K562 treated with DMSO at 1 percent for 48 hours (cell line): ENCODE measurements around the gene SMTNL1. TPM values are rescaled to one million over a fixed set of nuclear protein-coding genes. Genes with fewer than 3 reads are reported as not detected.

Experiments used
- total RNA-seq: library from RNA; unstranded; fragments of 300-600 nt; gene quantifications from 2 replicates; pipeline ENCODE4 v1.2.3, GENCODE V29; 2022; ENCODE audit warnings: low replicate concordance; ENCODE audit errors: extremely low read depth

The SMTNL1 gene, protein sequence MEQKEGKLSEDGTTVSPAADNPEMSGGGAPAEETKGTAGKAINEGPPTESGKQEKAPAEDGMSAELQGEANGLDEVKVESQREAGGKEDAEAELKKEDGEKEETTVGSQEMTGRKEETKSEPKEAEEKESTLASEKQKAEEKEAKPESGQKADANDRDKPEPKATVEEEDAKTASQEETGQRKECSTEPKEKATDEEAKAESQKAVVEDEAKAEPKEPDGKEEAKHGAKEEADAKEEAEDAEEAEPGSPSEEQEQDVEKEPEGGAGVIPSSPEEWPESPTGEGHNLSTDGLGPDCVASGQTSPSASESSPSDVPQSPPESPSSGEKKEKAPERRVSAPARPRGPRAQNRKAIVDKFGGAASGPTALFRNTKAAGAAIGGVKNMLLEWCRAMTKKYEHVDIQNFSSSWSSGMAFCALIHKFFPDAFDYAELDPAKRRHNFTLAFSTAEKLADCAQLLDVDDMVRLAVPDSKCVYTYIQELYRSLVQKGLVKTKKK
- not detected in 2 replicates for total RNA-seq

DNA sequence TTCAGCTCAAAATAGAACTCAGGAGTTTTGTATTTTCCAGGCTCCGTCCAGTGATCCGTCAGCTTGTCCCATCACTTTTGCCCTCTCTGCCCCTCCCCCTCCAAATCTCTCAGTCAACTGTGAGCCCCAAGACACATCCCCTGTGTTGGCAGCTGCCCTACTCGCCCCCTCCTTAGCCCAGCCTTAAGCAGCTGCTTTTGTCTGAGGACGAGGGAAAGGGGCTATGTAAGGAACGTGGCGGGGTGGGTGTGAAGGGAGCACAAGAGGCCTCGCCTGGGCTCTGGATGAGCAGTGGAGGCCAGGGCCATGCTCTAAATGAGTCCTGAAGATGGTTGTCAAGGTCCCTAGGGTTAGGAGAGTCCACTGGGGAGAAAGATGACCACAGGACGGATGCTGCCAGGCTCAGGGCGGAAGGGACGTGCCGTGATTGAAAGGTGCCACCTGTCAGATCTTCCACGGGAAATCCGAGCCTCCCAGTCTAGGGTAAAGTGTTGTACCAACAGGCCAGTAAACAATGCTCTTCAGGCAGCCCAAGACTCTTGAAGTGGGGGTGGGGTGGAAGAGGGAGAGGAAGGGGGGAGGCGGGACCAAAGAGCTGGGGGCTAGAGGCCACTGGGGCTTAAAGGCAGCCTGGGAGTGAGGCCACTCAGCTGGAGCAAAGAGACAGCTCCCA is at the start of gene SMTNL1:
SMTNL1 (plus strand) TSS at position 649 of the 673 bp plus-strand sequence. CDS start 5,048 bp downstream, outside the sequence.

DNA sequence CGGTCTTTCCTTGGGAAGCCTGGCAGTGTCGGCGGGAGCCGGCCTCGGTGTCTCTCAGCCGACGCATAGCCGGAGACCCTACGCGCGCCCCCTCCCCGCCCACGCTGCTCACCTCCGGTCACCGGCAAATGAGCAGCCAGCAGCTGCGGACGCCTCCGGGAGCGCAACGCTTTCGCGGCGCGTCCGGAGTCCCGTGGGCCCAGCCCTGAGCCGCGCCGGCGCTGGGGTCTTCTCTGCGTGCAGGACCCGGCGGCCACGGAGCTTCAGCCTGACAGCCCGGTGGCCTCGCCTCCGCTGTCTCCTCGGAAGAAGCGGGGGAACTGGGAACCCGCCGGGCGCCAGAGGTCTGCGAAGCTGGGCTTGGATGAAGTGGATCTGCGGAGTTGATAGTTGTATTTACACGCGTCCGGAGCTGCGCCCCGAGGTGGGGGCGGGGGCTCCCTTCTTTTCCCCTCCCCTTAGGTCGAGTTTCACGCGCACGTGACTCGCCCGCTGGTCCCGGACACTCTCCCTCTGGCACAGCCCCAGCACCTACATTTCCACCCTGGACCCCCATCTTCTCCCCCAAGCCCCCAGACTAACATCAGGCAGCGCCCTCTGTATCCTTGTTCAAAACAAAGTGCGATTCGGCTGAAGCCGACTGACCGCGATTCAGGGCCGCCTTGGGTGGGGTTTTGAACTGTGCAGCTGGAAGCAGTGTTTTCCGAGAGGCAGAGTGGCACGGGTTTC is 21.9 kb upstream of the SMTNL1 start, which contains the start of gene SLC43A1:
SLC43A1 (minus strand) TSS at position 371 of the 729 bp plus-strand sequence. CDS start 1,591 bp downstream, outside the sequence.

DNA sequence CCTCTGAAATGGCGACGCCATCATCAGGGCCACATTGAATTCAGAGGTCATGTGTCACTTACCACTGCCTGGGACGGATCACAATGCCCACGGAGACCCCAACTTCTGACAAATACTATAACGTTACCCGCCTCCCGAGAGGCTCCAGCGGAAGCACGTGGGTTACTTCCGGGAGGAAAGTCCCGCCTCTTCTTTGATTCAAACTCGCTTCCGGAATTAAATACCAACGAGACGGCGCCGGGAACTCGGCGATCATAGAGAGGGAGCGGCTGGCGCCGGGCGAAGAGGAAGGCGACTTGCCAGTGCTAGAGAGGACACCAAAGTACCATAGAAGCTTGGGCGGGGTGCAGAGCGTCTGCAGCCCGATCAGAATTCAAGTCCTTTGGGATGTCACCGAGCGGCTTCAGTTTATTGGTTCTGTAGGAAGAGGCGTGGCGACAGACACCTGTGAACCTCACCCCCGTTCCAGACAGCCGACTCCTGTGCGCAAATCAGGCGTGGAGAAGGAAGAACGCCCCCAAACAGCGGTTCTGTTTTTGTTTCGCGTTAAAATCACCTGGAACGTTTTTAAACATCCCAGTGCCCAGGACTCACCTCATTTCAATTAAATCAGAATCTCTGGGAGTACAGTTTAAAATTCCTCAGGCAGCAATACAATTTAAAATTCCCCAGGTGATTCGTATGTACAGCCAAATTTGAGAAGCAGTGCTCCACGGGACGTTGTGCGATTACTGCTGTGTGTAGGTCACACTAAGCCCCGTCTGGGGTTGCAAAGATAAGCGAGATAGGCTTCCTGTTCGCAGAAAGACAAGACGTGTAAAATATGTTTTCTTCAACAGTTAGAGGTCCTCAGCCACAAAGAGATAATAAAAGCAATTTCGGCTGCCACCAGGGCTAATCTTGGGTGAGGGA is 6.5 kb upstream of the SMTNL1 start, which contains the start of gene TIMM10:
TIMM10 (minus strand) TSS at position 159 of the 912 bp plus-strand sequence. CDS start 565 bp downstream, outside the sequence.

DNA sequence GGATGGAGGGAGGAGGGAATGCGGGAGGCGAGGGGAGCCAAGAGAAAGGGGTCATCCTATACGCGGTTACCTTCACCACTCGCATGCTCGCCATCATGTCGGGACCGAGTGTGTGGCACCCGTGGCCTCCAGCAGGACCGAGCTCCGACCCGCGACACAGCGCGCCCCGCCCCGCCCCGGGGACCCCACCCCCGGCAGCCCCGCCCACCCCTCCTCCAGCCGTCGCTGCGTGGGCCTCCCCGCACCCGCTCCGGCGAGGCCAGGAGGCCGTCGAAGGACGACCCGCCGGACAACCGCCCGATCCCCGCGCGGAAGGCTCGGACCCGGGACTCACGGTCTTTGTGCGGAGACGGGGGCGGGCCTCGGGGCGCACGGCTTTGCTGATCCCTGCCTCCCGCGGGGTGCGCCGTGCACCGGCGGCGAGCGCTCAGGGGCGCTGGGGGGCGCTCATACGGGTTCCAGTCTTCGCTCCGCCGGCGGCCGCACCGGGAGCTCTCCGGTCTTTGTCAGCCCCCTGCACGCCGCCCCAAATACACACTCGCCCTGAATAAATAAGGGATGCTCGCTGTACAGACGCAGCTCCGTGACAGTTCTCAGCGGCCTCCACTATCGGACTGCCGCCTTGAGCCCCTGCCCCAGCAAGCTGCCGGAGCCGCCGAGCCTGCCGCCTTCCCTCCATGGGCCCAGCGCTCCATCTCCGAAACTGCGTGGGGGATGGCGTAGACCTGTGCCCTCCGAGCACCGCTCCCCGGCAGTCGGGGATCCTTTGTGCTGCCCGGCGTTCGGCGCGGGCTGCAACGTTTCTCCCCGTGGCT is 30.3 kb downstream of the SMTNL1 start, which contains the start of gene UBE2L6:
UBE2L6 (minus strand) TSS at position 158 of the 815 bp plus-strand sequence; CDS start at position 97, 61 bp downstream.

DNA sequence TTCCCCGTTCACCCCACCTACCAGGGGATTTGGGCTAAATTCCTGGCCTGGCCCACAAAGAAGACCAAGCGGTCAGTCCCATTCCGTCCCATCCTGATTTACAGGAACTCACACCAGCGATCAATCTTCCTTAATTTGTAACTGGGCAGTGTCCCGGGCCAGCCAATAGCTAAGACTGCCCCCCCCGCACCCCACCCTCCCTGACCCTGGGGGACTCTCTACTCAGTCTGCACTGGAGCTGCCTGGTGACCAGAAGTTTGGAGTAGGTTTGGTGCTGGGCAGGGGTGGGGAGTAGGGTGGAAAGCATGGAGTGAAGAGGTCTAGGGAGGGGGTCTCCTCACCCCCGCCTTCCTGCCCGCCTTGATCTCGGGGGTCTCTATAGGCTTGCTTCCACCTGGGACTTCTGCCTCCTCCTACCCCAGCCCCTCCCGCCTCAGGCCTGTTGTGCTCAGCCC is 60.1 kb downstream of the SMTNL1 start, which contains the start of gene SERPING1:
SERPING1 (plus strand) TSS at position 225 of the 455 bp plus-strand sequence. CDS start 586 bp downstream, outside the sequence.

Other genes starting within 250 kb of the SMTNL1 start
- gene TNKS1BP1, start 212.6 kb upstream of the SMTNL1 start, total RNA-seq, result not detected in 2 replicates
- gene SSRP1, start 201.7 kb upstream of the SMTNL1 start, total RNA-seq, result not detected in 2 replicates
- not detected in 2 replicates for gene P2RX3, start 199.2 kb upstream of the SMTNL1 start, total RNA-seq
- gene PRG3, start 156.4 kb upstream of the SMTNL1 start, total RNA-seq, result not detected in 2 replicates
- not detected in 2 replicates for gene PRG2, start 146.9 kb upstream of the SMTNL1 start, total RNA-seq
- gene SLC43A3, start 110.5 kb upstream of the SMTNL1 start, total RNA-seq, result not detected in 2 replicates
- gene RTN4RL2, start 77.1 kb upstream of the SMTNL1 start, total RNA-seq, result not detected in 2 replicates
- gene SLC43A1, start 21.9 kb upstream of the SMTNL1 start, total RNA-seq, result not detected in 2 replicates
- not detected in 2 replicates for gene TIMM10, start 6.8 kb upstream of the SMTNL1 start, total RNA-seq
- gene UBE2L6, start 30.1 kb downstream of the SMTNL1 start, total RNA-seq, result not detected in 2 replicates
- gene SERPING1, start 60.1 kb downstream of the SMTNL1 start, total RNA-seq, result not detected in 2 replicates
- gene YPEL4, start 112.3 kb downstream of the SMTNL1 start, total RNA-seq, result not detected in 2 replicates
- gene CLP1, start 120.2 kb downstream of the SMTNL1 start, total RNA-seq, result not detected in 2 replicates
- gene ZDHHC5, start 130.5 kb downstream of the SMTNL1 start, total RNA-seq, result not detected in 2 replicates
- not detected in 2 replicates for gene MED19, start 174.6 kb downstream of the SMTNL1 start, total RNA-seq
- gene TMX2, start 175.0 kb downstream of the SMTNL1 start, total RNA-seq, result not detected in 2 replicates
- gene SELENOH, start 203.9 kb downstream of the SMTNL1 start, total RNA-seq, result not detected in 2 replicates
- gene BTBD18, start 214.2 kb downstream of the SMTNL1 start, total RNA-seq, result not detected in 2 replicates
- not detected in 2 replicates for gene CTNND1, start 224.2 kb downstream of the SMTNL1 start, total RNA-seq